K562 (cell line): Measurements from ENCODE around the gene TMEM147. TPM values are rescaled to one million over a fixed set of nuclear protein-coding genes. Genes with fewer than 3 reads are reported as not detected.

Experiments
- ATAC-seq: fragments of 200-7000 bp; cut with Tn5 transposase; 3 replicates; pipeline ENCODE4 v1.9.1; 2020; ENCODE audit warnings: moderate library complexity
- BruUV-seq: library from RNA; stranded (reverse); fragments of 400-500 nt; replicated peaks from 2 replicates; lab custom pipeline; 2021; lab: Mats Ljungman, UMichigan
- CTCF ChIA-PET: fragments of 300-600 bp; formaldehyde crosslinking; extraction: SDS; loops from one replicate; lab custom pipeline; 2021; ENCODE audit warnings: low intra/inter-chr PET ratio; lab: Yijun Ruan, JAX
- POLR2A ChIA-PET: fragments of 300-600, 350-650 bp; sonication (Branson Sonifier 250); formaldehyde crosslinking; extraction: SDS; loops from one replicate; lab custom pipeline; 2021; ENCODE audit warnings: antibody characterized with exemption, inconsistent platforms; lab: Yijun Ruan, JAX
- DNase-seq, 4 experiments: peaks; one replicate each; pipeline versions ENCODE4 v3.0.0 to v3.0.0-alpha.2; 2011 to 2018; ENCODE audit warnings: low spot score in 3 of 4, mixed read lengths in 3 of 4; ENCODE audit errors: extremely low read depth in 1 of 4
- FAIRE-seq: peaks from 2 replicates; lab custom pipeline; 2011; peaks lifted over from hg19 to GRCh38; lab: Jason Lieb, UNC
- H2AFZ ChIP-seq: 2 replicates; pipeline ENCODE4 v1.6.0; 2011; ENCODE audit warnings: low read depth, low read length, control low read depth, inconsistent platforms
- H3K27ac ChIP-seq: fragments of 200-600 bp; 3 replicates; pipeline ENCODE4 v1.8.0; 2011; ENCODE audit warnings: low read depth, mild to moderate bottlenecking, control low read depth, inconsistent platforms, low read length, moderate library complexity, mixed read lengths; ENCODE audit errors: extremely low read depth
- H3K27me3 ChIP-seq, 2 experiments: fragments of 300-600 bp in 1 of 2; 2 replicates in 1 of 2; 3 replicates in 1 of 2; pipeline versions ENCODE4 v1.6.0 to v1.8.0; 2011; ENCODE audit warnings: inconsistent platforms in 2 of 2, low read length in 2 of 2, mild to moderate bottlenecking in 1 of 2, mixed read lengths in 1 of 2, moderate library complexity in 1 of 2; ENCODE audit not compliant: control insufficient read depth in 2 of 2, insufficient read depth in 2 of 2
- H3K36me3 ChIP-seq: fragments of 300-600 bp; 3 replicates; pipeline ENCODE4 v1.8.0; 2011; ENCODE audit warnings: mild to moderate bottlenecking, low read length, inconsistent platforms; ENCODE audit not compliant: control insufficient read depth, insufficient read depth
- H3K4me1 ChIP-seq, 2 experiments: fragments of 200-600 bp in 1 of 2; replicated peaks in 1 of 2; 2 replicates in 1 of 2; 3 replicates in 1 of 2; pipeline versions ENCODE4 v1.5.1 to v1.8.0; 2011; ENCODE audit warnings: inconsistent platforms in 2 of 2, low read length in 2 of 2, mild to moderate bottlenecking in 1 of 2, mixed read lengths in 1 of 2, moderate library complexity in 1 of 2; ENCODE audit not compliant: control insufficient read depth in 2 of 2, insufficient read depth in 2 of 2
- H3K4me2 ChIP-seq: 2 replicates; pipeline ENCODE4 v1.6.1; 2011; ENCODE audit warnings: low read length, control low read depth, inconsistent platforms, mixed read lengths; ENCODE audit not compliant: insufficient read depth
- H3K4me3 ChIP-seq: fragments of 200-600 bp; sonication (generic), shearing (Covaris generic); 2 replicates; pipeline ENCODE4 v1.5.1; 2016; ENCODE audit warnings: control low read depth, inconsistent platforms
- H3K79me2 ChIP-seq: fragments of 200-600 bp; 3 replicates; pipeline ENCODE4 v1.8.0; 2011; ENCODE audit warnings: low read length, inconsistent platforms; ENCODE audit not compliant: control insufficient read depth, insufficient read depth
- H3K9ac ChIP-seq, 2 experiments: 2 replicates each; pipeline versions ENCODE4 v1.6.0 to v1.6.1; 2011; ENCODE audit warnings: low read depth in 2 of 2, low read length in 2 of 2, control low read depth in 1 of 2, inconsistent platforms in 1 of 2, mild to moderate bottlenecking in 1 of 2, mixed read lengths in 1 of 2; ENCODE audit not compliant: insufficient read depth in 1 of 2
- H3K9me1 ChIP-seq: one replicate; pipeline ENCODE4 v1.6.0; 2011; ENCODE audit warnings: inconsistent platforms, mild to moderate bottlenecking, low read length, moderate library complexity; ENCODE audit not compliant: control insufficient read depth, insufficient read depth
- H3K9me3 ChIP-seq: replicated peaks from 2 replicates; pipeline ENCODE4 v1.5.1; 2011; ENCODE audit warnings: low read depth, low read length, inconsistent platforms; ENCODE audit not compliant: control insufficient read depth, insufficient read depth
- H4K20me1 ChIP-seq: replicated peaks from 2 replicates; pipeline ENCODE4 v1.6.1; 2011; ENCODE audit warnings: low read length, inconsistent platforms, mixed read lengths; ENCODE audit not compliant: control insufficient read depth, insufficient read depth
- DIDO1 ChIP-seq: fragments of 450-650 bp; IDR thresholded peaks from 2 replicates; pipeline ENCODE4 v1.6.1; 2016; ENCODE audit warnings: low read depth, missing biosample characterization, missing genetic modification characterization
- FOXP1 ChIP-seq: sonication (generic); formaldehyde crosslinking; IDR thresholded peaks from 2 replicates; pipeline ENCODE4 v1.8.0; 2022; ENCODE audit warnings: mild to moderate bottlenecking, missing genetic modification reagents
- HDAC2 ChIP-seq: fragments of 450-650 bp; IDR thresholded peaks from 2 replicates; pipeline ENCODE4 v1.6.1; 2016; ENCODE audit warnings: mild to moderate bottlenecking
- HMBOX1 ChIP-seq: sonication (generic); IDR thresholded peaks from 2 replicates; pipeline ENCODE4 v1.6.1; 2016
- KLF16 ChIP-seq: IDR thresholded peaks from 2 replicates; pipeline ENCODE4 v1.6.1; 2016; ENCODE audit warnings: antibody characterized with exemption
- MCM2 ChIP-seq: fragments of 450-650 bp; IDR thresholded peaks from 2 replicates; pipeline ENCODE4 v1.6.1; 2017; ENCODE audit warnings: low read depth, mild to moderate bottlenecking
- NFYB ChIP-seq: IDR thresholded peaks from 2 replicates; pipeline ENCODE4 v1.6.1; 2011; ENCODE audit warnings: mild to moderate bottlenecking, moderate library complexity; ENCODE audit not compliant: insufficient read length; ENCODE audit errors: extremely low read depth
- PURB ChIP-seq: sonication (generic); formaldehyde crosslinking; IDR thresholded peaks from 2 replicates; pipeline ENCODE4 v1.9.0; 2021; ENCODE audit warnings: low read depth, mild to moderate bottlenecking, missing genetic modification reagents
- RAD21 ChIP-seq, 2 experiments: fragments of 250-450 bp in 1 of 2; fragments of 450-650 bp in 1 of 2; sonication (Bioruptor Pico) in 1 of 2; formaldehyde crosslinking in 1 of 2; IDR thresholded peaks in 1 of 2; conservative IDR thresholded peaks in 1 of 2; 2 replicates each; pipeline versions ENCODE4 v1.4.0 to v1.8.0; 2020 to 2022; ENCODE audit warnings: mild to moderate bottlenecking in 2 of 2, moderate library complexity in 1 of 2
- RBM17 ChIP-seq: fragments of 200-400 bp; formaldehyde crosslinking; IDR thresholded peaks from 2 replicates; pipeline ENCODE4 v1.6.1; 2017; ENCODE audit warnings: low read depth, mild to moderate bottlenecking, low read length, borderline replicate concordance
- RCOR1 ChIP-seq, 2 experiments: IDR thresholded peaks; 2 replicates each; pipeline ENCODE4 v1.6.1; 2012; ENCODE audit warnings: low read depth in 2 of 2, low read length in 2 of 2, borderline replicate concordance in 1 of 2, improper control_type of control experiment in 1 of 2
- SRF ChIP-seq, 2 experiments: fragments of 250-450, 450-650 bp in 1 of 2; sonication (Bioruptor Pico) in 1 of 2; sonication (generic) in 1 of 2; formaldehyde crosslinking; IDR thresholded peaks; 2 replicates each; pipeline versions ENCODE4 v1.5.0 to v1.5.1; 2020 to 2022; ENCODE audit warnings: mild to moderate bottlenecking in 1 of 2, missing genetic modification reagents in 1 of 2
- ZBTB2 ChIP-seq: fragments of 450-650 bp; IDR thresholded peaks from 2 replicates; pipeline ENCODE4 v1.6.1; 2016; ENCODE audit warnings: antibody characterized with exemption
- ZNF263 ChIP-seq: sonication (generic); formaldehyde crosslinking; IDR thresholded peaks from 2 replicates; pipeline ENCODE4 v1.8.0; 2022; ENCODE audit warnings: mild to moderate bottlenecking, missing genetic modification reagents, borderline replicate concordance
- ZNF41 ChIP-seq: fragments of 250-450 bp; sonication (Bioruptor Pico); conservative IDR thresholded peaks from 2 replicates; pipeline ENCODE4 v1.4.0; 2020; ENCODE audit warnings: mild to moderate bottlenecking
- ZNF551 ChIP-seq: fragments of 250-450 bp; sonication (Bioruptor Pico); IDR thresholded peaks from 2 replicates; pipeline ENCODE4 v1.5.0; 2021; ENCODE audit warnings: mild to moderate bottlenecking, moderate library complexity
- WGBS: fragments of 100-300 bp; shearing (Covaris generic); methylation state at CpG from one replicate; pipeline ENCODE4 v1.1.6; 2016; ENCODE audit warnings: low coverage, mixed read lengths; ENCODE audit not compliant: insufficient coverage; ENCODE audit errors: missing lambda C conversion rate; 5-methylcytosine and 5-hydroxymethylcytosine counted together
- in situ Hi-C: fragments of 300-500 bp; cut with MboI; formaldehyde crosslinking; loops from 4 replicates; pipeline ENCODE4 v1.15.0; 2018; ENCODE audit warnings: inconsistent platforms, mixed read lengths
- intact Hi-C: fragments of 100-400 bp; cut with micrococcal nuclease; formaldehyde crosslinking; loops from 2 replicates; pipeline ENCODE4 v1.14.2; 2022
- polyA plus RNA-seq, 8 experiments: library from polyadenylated mRNA; depleted of rRNA in 4 of 8; stranded (reverse) in 5 of 8; unstranded in 3 of 8; fragments of >200 nt; fragmentation: Nextera tagmentation in 2 of 8; fragmentation: Illumina TruSeq in 1 of 8; extraction: Ambion mirVana in 2 of 8; extraction: Trizol in 1 of 8; gene quantifications; 2 replicates each; pipeline versions ENCODE4 v1.2.1 to v1.2.3, GENCODE V29; 2011 to 2014; ENCODE audit warnings: inconsistent platforms in 1 of 8, missing spikeins in 1 of 8
- total RNA-seq, 7 experiments: library from RNA; depleted of rRNA in 6 of 7; stranded (reverse); fragments of >200 nt in 6 of 7; fragmentation: Illumina TruSeq in 2 of 7; extraction: Trizol in 2 of 7; gene quantifications; 2 replicates each; pipeline versions ENCODE4 v1.2.1 to v1.2.3, GENCODE V29; 2011 to 2021; ENCODE audit warnings: low replicate concordance in 1 of 7
- TF ChIP-seq, protein P1 (sequence below): sonication (generic); formaldehyde crosslinking; IDR thresholded peaks from 2 replicates; pipeline ENCODE4 v1.8.0; 2022; ENCODE audit warnings: mild to moderate bottlenecking, missing genetic modification reagents

Gene TMEM147
- total and polyA plus RNA-seq, 9 of the 15 experiments (the other 6 are each of a cell fraction or from before 2014, with no cell fraction given): 73.8 to 194 (median 142) TPM

DNA sequence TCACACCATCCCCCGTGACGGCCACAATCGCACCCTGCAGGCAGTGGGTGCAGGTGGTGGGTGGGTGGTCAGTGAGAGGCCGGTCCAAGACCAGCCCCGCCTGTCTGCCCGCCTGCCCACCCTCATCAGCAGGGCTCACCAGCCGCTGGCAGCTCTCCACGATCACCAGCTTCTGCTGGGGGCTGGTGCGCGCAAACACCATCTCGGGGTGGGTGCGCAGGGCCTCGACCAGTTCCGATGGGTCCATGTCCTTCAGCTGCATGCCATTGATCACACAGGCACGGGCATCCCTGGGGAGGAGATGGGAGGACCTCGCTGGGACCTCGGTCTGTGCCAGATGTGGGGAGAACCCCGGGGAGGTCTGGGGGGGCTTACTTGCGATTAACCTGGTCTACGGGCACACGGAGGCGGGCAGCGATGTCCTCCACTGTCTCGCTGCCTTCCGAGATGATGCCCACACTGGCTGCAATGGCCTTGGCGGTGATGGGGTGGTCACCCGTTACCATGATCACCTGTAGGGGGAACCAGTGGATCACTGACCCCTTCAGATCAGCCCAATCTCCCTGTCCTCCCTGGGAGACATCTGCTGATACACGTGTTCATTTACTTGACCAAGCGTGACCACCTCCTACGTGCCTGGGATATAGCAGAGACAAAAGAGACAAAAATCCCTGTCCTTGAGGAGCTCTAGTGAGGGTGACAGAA, 10.0 kb downstream of the TMEM147 start:
- in situ Hi-C loops: no loop called here
- POLR2A ChIA-PET: interaction anchor here (0.7 kb wide), 1 partner anchor 115 kb away, joined by 3 read pairs; no protein-coding TSS in a partner anchor
- peak; percentile 83 for TF ChIP-seq ZNF263
- TF ChIP-seq RCOR1 (IDR thresholded peaks at IDR 0.05; ENCODE audit: borderline replicate concordance in 1 of 2, low read depth in 2 of 2, low read length in 2 of 2): 0 out of 4 replicates have a peak, but pooled peaks of 1 of the 2 experiments have one; percentile 32
- peak in 1 of 2 experiments; percentile 92; a peak in 1 of 4 replicates for TF ChIP-seq SRF (CRISPR knock-in tag; IDR thresholded peaks at IDR 0.05)
- 0 out of 2 replicates have a peak, but pooled peaks have one; percentile 19 for TF ChIP-seq DIDO1
- TF ChIP-seq HDAC2: 0 out of 2 replicates have a peak, but pooled peaks have one; percentile 10
- TF ChIP-seq ZBTB2: no peak
- no peak for TF ChIP-seq FOXP1 (CRISPR knock-in tag)
- TF ChIP-seq PURB (CRISPR knock-in tag): no peak
- no peak for TF ChIP-seq MCM2
- TF ChIP-seq NFYB: no peak
- TF ChIP-seq RAD21 (CRISPR knock-in tag; conservative IDR thresholded peaks at IDR 0.05 in 1 of 2, IDR thresholded peaks at IDR 0.05 in 1 of 2): peak; percentile 7 to 72; a peak in 2 of 4 replicates
- TF ChIP-seq ZNF41 (CRISPR knock-in tag): no peak
- no peak for TF ChIP-seq RBM17
- no peak for TF ChIP-seq HMBOX1
- TF ChIP-seq, protein P1, sequence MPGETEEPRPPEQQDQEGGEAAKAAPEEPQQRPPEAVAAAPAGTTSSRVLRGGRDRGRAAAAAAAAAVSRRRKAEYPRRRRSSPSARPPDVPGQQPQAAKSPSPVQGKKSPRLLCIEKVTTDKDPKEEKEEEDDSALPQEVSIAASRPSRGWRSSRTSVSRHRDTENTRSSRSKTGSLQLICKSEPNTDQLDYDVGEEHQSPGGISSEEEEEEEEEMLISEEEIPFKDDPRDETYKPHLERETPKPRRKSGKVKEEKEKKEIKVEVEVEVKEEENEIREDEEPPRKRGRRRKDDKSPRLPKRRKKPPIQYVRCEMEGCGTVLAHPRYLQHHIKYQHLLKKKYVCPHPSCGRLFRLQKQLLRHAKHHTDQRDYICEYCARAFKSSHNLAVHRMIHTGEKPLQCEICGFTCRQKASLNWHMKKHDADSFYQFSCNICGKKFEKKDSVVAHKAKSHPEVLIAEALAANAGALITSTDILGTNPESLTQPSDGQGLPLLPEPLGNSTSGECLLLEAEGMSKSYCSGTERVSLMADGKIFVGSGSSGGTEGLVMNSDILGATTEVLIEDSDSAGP (CRISPR knock-in tag): no peak
- no peak for TF ChIP-seq KLF16
- no peak for TF ChIP-seq ZNF551 (CRISPR knock-in tag)

More for the DNA sequence above, 10.0 kb downstream of the TMEM147 start:
- FAIRE-seq (peak; percentile 88), DNase-seq (peak; percentile 63 to 72 (median 67)), ATAC-seq (peak; percentile 35)
- H3K36me3 ChIP-seq: peaks cover 2% of the 10 kb centered on the region; the same call in 1 of the 3 replicates
- CTCF ChIA-PET: interaction anchor here (1.1 kb wide), 1 partner anchor 161 kb away, joined by 4 read pairs; no protein-coding TSS in a partner anchor
- peaks cover 4 to 49% of the 10 kb centered on the region in 2 experiments; a peak in 3 of 5 replicates for H3K4me1 ChIP-seq
- intact Hi-C loops: loop anchor here (1.0 to 5.0 kb wide), 5 partner anchors 37 to 377 kb away; partner anchors contain the start of gene ETV2
- no peaks in the 10 kb centered on the region; the same call in 1 of the 2 replicates for H3K9me3 ChIP-seq
- H4K20me1 ChIP-seq: peaks cover 7% of the 10 kb centered on the region; the same call in 1 of the 2 replicates
- H3K27me3 ChIP-seq: peaks cover 12 to 31% of the 10 kb centered on the region in 2 experiments; a peak in 4 of 5 replicates
- no peak overlapping the region for H3K27ac ChIP-seq
- no peak overlapping the region for H3K4me2 ChIP-seq
- peak overlapping the region; percentile 14; the same call in 1 of the 2 replicates for H2AFZ ChIP-seq
- H3K9ac ChIP-seq: no peak overlapping the region
- H3K9me1 ChIP-seq: no peaks in the 10 kb centered on the region
- H3K79me2 ChIP-seq: no peaks in the 10 kb centered on the region
- H3K4me3 ChIP-seq: no peak overlapping the region
- BruUV-seq: no TSS peak
- WGBS: 27% methylated on average over 29 of the region's 30 CpGs
